ENCODE data around the gene LUC7L2. TPM values are rescaled to one million over a fixed set of nuclear protein-coding genes. Genes with fewer than 3 reads are reported as not detected.
"Not testable (repeated sequence)": the region's sequence is repeated elsewhere in the genome, so short reads cannot be mapped to it uniquely, and the experiment has no call there.

LUC7L2 gene
- total and polyA plus RNA-seq, 2 experiments from 2014 or later, result 39.7 to 47.3 TPM

GRCh38 chr7:139417478-139417877 lies 57.8 kb downstream of the LUC7L2 start:
- DNase-seq, result no peak
- H3K79me2 ChIP-seq (ENCODE audit: insufficient read depth), result peaks cover 58% of the 10 kb centered on the region
- no peak overlapping the region for H3K27ac ChIP-seq
- in situ Hi-C loops (cut with MboI), result no loop called here
- no peak for TF ChIP-seq EZH2 (IDR thresholded peaks at IDR 0.05; ENCODE audit: insufficient read depth, poor library complexity, severe bottlenecking)
- no peak for TF ChIP-seq EZH2phosphoT487 (IDR thresholded peaks at IDR 0.05; ENCODE audit: insufficient read depth, low read depth)
- H3K36me3 ChIP-seq (ENCODE audit: low read depth), result peaks cover 71% of the 10 kb centered on the region
- no peak overlapping the region for H3K9ac ChIP-seq
- H3K4me1 ChIP-seq (ENCODE audit: insufficient read depth), result no peaks in the 10 kb centered on the region
- H3F3A ChIP-seq (ENCODE audit: insufficient read depth), result peaks cover 25% of the 10 kb centered on the region; the same call in 1 of the 2 replicates
- H2AFZ ChIP-seq, result no peak overlapping the region
- no peaks in the 10 kb centered on the region for H4K20me1 ChIP-seq (ENCODE audit: insufficient read depth)
- no peaks in the 10 kb centered on the region for H3K9me3 ChIP-seq (ENCODE audit: low read depth)
- H3K4me2 ChIP-seq (ENCODE audit: unreplicated experiment), result no peak overlapping the region
- no peak overlapping the region for H3K4me3 ChIP-seq
- H3K9me2 ChIP-seq (ENCODE audit: insufficient read depth), result no peaks in the 10 kb centered on the region
- H3K27me3 ChIP-seq (replicated peaks; ENCODE audit: insufficient read depth), result no peaks in the 10 kb centered on the region
- 98% methylated on average over 15 of the region's 15 CpGs for WGBS, 2 experiments (ENCODE audit: low coverage in 1 of 2, low lambda C conversion rate in 2 of 2, missing lambda C conversion rate in 2 of 2)

- Histone ChIP-seq H3K27ac (no peak overlapping the region), H3K4me3 (no peak overlapping the region), H3K9ac (no peak overlapping the region), H3K4me2 (ENCODE audit: unreplicated experiment) (no peak overlapping the region), H4K20me1 (ENCODE audit: insufficient read depth) (no peaks in the 10 kb centered on the region), H3F3A (ENCODE audit: insufficient read depth) (peaks cover 15% of the 10 kb centered on the region; the same call in 1 of the 2 replicates), H3K9me2 (ENCODE audit: insufficient read depth) (no peaks in the 10 kb centered on the region), H3K9me3 (ENCODE audit: low read depth) (no peaks in the 10 kb centered on the region), H3K79me2 (ENCODE audit: insufficient read depth) (peaks cover 57% of the 10 kb centered on the region), H3K27me3 (replicated peaks; ENCODE audit: insufficient read depth) (no peaks in the 10 kb centered on the region), H3K36me3 (ENCODE audit: low read depth) (peaks cover 60% of the 10 kb centered on the region), H2AFZ (no peak overlapping the region), H3K4me1 (ENCODE audit: insufficient read depth) (no peaks in the 10 kb centered on the region)
- WGBS, 2 experiments (ENCODE audit: low coverage in 1 of 2, low lambda C conversion rate in 2 of 2, missing lambda C conversion rate in 2 of 2), result 97 to 98% methylated on average over 1 of the region's 1 CpG
- TF ChIP-seq EZH2phosphoT487 (IDR thresholded peaks at IDR 0.05; ENCODE audit: insufficient read depth, low read depth) (no peak), EZH2 (IDR thresholded peaks at IDR 0.05; ENCODE audit: insufficient read depth, poor library complexity, severe bottlenecking) (no peak)
- no peak for DNase-seq
- in situ Hi-C loops (cut with MboI), result no loop called here
Observed at GRCh38 chr7:139421123-139421522, 61.4 kb downstream of the LUC7L2 start.

GRCh38 chr7:139422126-139422525 lies 62.4 kb downstream of the LUC7L2 start:
- Histone ChIP-seq H3K4me2 (ENCODE audit: unreplicated experiment) (no peak overlapping the region), H4K20me1 (ENCODE audit: insufficient read depth) (no peaks in the 10 kb centered on the region), H3K79me2 (ENCODE audit: insufficient read depth) (peaks cover 47% of the 10 kb centered on the region), H3K4me1 (ENCODE audit: insufficient read depth) (no peaks in the 10 kb centered on the region), H3K27ac (no peak overlapping the region), H3K4me3 (no peak overlapping the region), H3K9me2 (ENCODE audit: insufficient read depth) (no peaks in the 10 kb centered on the region), H3K27me3 (replicated peaks; ENCODE audit: insufficient read depth) (no peaks in the 10 kb centered on the region), H3F3A (ENCODE audit: insufficient read depth) (peaks cover 15% of the 10 kb centered on the region; the same call in 1 of the 2 replicates), H3K9me3 (ENCODE audit: low read depth) (no peaks in the 10 kb centered on the region), H2AFZ (no peak overlapping the region), H3K9ac (no peak overlapping the region), H3K36me3 (ENCODE audit: low read depth) (peaks cover 50% of the 10 kb centered on the region)
- no peak for DNase-seq
- TF ChIP-seq EZH2phosphoT487 (IDR thresholded peaks at IDR 0.05; ENCODE audit: insufficient read depth, low read depth), result no peak
- TF ChIP-seq EZH2 (IDR thresholded peaks at IDR 0.05; ENCODE audit: insufficient read depth, poor library complexity, severe bottlenecking), result no peak
- in situ Hi-C loops (cut with MboI), result no loop called here
- WGBS, 2 experiments (ENCODE audit: low coverage in 1 of 2, low lambda C conversion rate in 2 of 2, missing lambda C conversion rate in 2 of 2), result 83 to 88% methylated on average over 7 of the region's 7 CpGs

- no peak overlapping the region for H3K4me3 ChIP-seq
- TF ChIP-seq EZH2 (IDR thresholded peaks at IDR 0.05; ENCODE audit: insufficient read depth, poor library complexity, severe bottlenecking), result no peak
- no peak for TF ChIP-seq EZH2phosphoT487 (IDR thresholded peaks at IDR 0.05; ENCODE audit: insufficient read depth, low read depth)
- H3K36me3 ChIP-seq (ENCODE audit: low read depth), result peaks cover 40% of the 10 kb centered on the region
- DNase-seq, result no peak
- in situ Hi-C loops (cut with MboI), result no loop called here
- H3K27ac ChIP-seq, result no peak overlapping the region
- no peak overlapping the region for H3K4me2 ChIP-seq (ENCODE audit: unreplicated experiment)
- peaks cover 10% of the 10 kb centered on the region; the same call in 1 of the 2 replicates for H3F3A ChIP-seq (ENCODE audit: insufficient read depth)
- 89 to 92% methylated on average over 4 of the region's 4 CpGs for WGBS, 2 experiments (ENCODE audit: low coverage in 1 of 2, low lambda C conversion rate in 2 of 2, missing lambda C conversion rate in 2 of 2)
- no peak overlapping the region for H3K9ac ChIP-seq
- H3K27me3 ChIP-seq (replicated peaks; ENCODE audit: insufficient read depth), result no peaks in the 10 kb centered on the region
- no peaks in the 10 kb centered on the region for H3K9me2 ChIP-seq (ENCODE audit: insufficient read depth)
- no peaks in the 10 kb centered on the region for H4K20me1 ChIP-seq (ENCODE audit: insufficient read depth)
- no peaks in the 10 kb centered on the region for H3K9me3 ChIP-seq (ENCODE audit: low read depth)
- H3K4me1 ChIP-seq (ENCODE audit: insufficient read depth), result no peaks in the 10 kb centered on the region
- no peak overlapping the region for H2AFZ ChIP-seq
- peaks cover 45% of the 10 kb centered on the region for H3K79me2 ChIP-seq (ENCODE audit: insufficient read depth)
Observed at GRCh38 chr7:139423091-139423490, 63.4 kb downstream of the LUC7L2 start.

GRCh38 chr7:139424004-139424403 lies 64.3 kb downstream of the LUC7L2 start:
- Histone ChIP-seq H3K4me2 (ENCODE audit: unreplicated experiment) (no peak overlapping the region), H3K79me2 (ENCODE audit: insufficient read depth) (peaks cover 36% of the 10 kb centered on the region), H3K9ac (no peak overlapping the region), H2AFZ (no peak overlapping the region), H3K9me2 (ENCODE audit: insufficient read depth) (no peaks in the 10 kb centered on the region), H3K9me3 (ENCODE audit: low read depth) (no peaks in the 10 kb centered on the region), H3K27ac (no peak overlapping the region), H3K27me3 (replicated peaks; ENCODE audit: insufficient read depth) (no peaks in the 10 kb centered on the region), H3K4me1 (ENCODE audit: insufficient read depth) (no peaks in the 10 kb centered on the region), H3K4me3 (no peak overlapping the region), H3F3A (ENCODE audit: insufficient read depth) (peaks cover 5% of the 10 kb centered on the region; the same call in 1 of the 2 replicates), H3K36me3 (ENCODE audit: low read depth) (peaks cover 32% of the 10 kb centered on the region; the same call in 1 of the 2 replicates), H4K20me1 (ENCODE audit: insufficient read depth) (no peaks in the 10 kb centered on the region)
- in situ Hi-C loops (cut with MboI), result no loop called here
- TF ChIP-seq EZH2 (IDR thresholded peaks at IDR 0.05; ENCODE audit: insufficient read depth, poor library complexity, severe bottlenecking) (no peak), EZH2phosphoT487 (IDR thresholded peaks at IDR 0.05; ENCODE audit: insufficient read depth, low read depth) (no peak)
- no peak for DNase-seq
- WGBS, 2 experiments (ENCODE audit: low coverage in 1 of 2, low lambda C conversion rate in 2 of 2, missing lambda C conversion rate in 2 of 2), result 98% methylated on average over 4 of the region's 4 CpGs

GRCh38 chr7:139425701-139426100 lies 66.0 kb downstream of the LUC7L2 start:
- H3K9me2 ChIP-seq (ENCODE audit: insufficient read depth); H2AFZ ChIP-seq; H4K20me1 ChIP-seq (ENCODE audit: insufficient read depth); H3K4me1 ChIP-seq (ENCODE audit: insufficient read depth); H3K27ac ChIP-seq; H3F3A ChIP-seq (ENCODE audit: insufficient read depth); H3K9me3 ChIP-seq (ENCODE audit: low read depth); H3K9ac ChIP-seq; in situ Hi-C loops (cut with MboI); H3K27me3 ChIP-seq (replicated peaks; ENCODE audit: insufficient read depth); H3K4me2 ChIP-seq (ENCODE audit: unreplicated experiment); H3K4me3 ChIP-seq; DNase-seq: not testable (repeated sequence)
- Histone ChIP-seq H3K79me2 (ENCODE audit: insufficient read depth) (peaks cover 20% of the 10 kb centered on the region), H3K36me3 (ENCODE audit: low read depth) (peaks cover 16% of the 10 kb centered on the region; the same call in 1 of the 2 replicates)
- WGBS, 2 experiments (ENCODE audit: low coverage in 1 of 2, low lambda C conversion rate in 2 of 2, missing lambda C conversion rate in 2 of 2), result 93 to 94% methylated on average over 10 of the region's 10 CpGs
